ENCODE measurements around the gene WDR6.

Gene WDR6

DNA sequence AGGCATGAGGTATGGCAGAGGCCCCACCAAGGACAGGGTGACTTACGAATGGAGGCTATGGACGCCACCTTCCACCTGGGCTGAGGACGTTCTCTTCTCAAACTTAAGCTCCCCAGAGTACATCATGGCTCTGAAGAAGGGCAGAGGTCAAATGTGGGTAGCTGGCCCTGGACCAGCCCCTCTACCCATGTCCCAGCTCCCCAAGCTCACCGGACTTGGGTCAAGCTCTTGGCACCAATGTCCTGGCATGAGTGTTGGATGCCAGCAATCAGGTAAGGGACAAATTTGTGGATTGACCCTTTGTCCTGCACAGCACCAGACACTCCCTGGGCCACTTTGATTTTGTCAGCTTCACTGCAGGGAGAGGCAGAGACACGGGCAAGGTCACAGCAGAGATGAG lies 17.3 kb downstream of the WDR6 start:
- no peak for DNase-seq (ENCODE audit: low read depth)
- no peak overlapping the region for H3K4me3 ChIP-seq (ENCODE audit: control insufficient read depth, low read depth, low read length)
- TF ChIP-seq, protein P1, sequence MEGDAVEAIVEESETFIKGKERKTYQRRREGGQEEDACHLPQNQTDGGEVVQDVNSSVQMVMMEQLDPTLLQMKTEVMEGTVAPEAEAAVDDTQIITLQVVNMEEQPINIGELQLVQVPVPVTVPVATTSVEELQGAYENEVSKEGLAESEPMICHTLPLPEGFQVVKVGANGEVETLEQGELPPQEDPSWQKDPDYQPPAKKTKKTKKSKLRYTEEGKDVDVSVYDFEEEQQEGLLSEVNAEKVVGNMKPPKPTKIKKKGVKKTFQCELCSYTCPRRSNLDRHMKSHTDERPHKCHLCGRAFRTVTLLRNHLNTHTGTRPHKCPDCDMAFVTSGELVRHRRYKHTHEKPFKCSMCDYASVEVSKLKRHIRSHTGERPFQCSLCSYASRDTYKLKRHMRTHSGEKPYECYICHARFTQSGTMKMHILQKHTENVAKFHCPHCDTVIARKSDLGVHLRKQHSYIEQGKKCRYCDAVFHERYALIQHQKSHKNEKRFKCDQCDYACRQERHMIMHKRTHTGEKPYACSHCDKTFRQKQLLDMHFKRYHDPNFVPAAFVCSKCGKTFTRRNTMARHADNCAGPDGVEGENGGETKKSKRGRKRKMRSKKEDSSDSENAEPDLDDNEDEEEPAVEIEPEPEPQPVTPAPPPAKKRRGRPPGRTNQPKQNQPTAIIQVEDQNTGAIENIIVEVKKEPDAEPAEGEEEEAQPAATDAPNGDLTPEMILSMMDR (conservative IDR thresholded peaks at IDR 0.05; ENCODE audit: control insufficient read depth, insufficient read depth, low read depth, low read length) = no peak

- no peak overlapping the region for H3K4me3 ChIP-seq (ENCODE audit: control insufficient read depth, low read depth, low read length)
- no peak for DNase-seq (ENCODE audit: low read depth)
- TF ChIP-seq, protein P1 (conservative IDR thresholded peaks at IDR 0.05; ENCODE audit: control insufficient read depth, insufficient read depth, low read depth, low read length) = no peak
These were observed 18.0 kb downstream of the WDR6 start for GRCh38 chr3:49025005-49025792.

DNA sequence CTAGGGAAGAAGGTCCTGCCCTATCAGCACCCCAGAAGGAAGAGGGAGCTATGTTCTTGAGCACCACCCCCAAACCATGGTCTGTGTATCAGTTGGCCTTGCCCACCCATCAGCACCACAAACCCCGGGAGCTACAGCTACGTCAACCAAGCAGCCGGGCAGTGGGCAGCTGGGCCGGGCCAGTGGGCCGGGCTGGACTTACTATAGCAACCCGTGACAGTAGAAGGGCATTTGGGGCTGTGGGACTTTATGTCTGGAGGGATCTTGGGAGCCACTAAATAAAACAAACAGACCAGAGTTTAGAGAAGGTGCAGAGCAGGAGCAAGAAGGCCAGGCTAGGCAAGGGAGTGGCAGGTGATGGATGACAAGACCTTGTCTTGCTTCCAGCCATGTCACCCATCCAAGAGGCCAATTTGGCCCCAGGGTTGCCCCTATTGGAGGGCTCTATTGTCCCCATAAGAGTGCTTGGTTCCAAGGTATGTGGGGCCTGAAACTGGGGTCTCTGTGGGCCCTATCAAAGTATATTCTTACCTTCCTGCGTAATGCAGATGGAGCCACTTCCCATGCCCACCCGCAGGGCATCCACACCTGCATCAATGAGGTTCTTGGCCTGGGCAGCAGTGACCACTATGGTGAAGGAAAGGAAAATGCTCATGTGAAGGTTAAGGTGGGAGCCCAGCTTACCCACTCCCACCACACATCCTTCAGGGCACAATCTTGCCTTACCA lies 18.8 kb downstream of the WDR6 start:
- DNase-seq (ENCODE audit: low read depth) = no peak
- TF ChIP-seq, protein P1 (conservative IDR thresholded peaks at IDR 0.05; ENCODE audit: control insufficient read depth, insufficient read depth, low read depth, low read length) = no peak
- no peak overlapping the region for H3K4me3 ChIP-seq (ENCODE audit: control insufficient read depth, low read depth, low read length)

DNA sequence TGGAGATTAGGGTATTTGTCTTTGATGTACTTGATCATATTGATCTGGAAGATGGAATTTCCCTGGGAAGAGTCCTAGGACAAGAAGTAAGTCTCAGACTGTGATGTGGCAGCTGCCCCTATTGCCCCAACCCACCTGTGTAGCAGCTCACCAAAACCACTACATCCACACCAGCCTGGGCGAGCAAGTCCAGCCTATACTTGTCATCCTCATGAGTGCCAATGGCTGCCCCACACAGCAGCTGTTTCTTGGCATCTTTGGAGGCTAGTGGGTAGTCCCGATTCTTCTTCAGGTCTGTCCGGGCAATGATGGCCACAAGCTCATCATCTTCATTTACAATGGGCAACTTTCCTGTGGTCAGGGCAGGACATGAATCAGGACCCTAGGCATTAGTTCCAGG lies 19.3 kb downstream of the WDR6 start:
- TF ChIP-seq, protein P1 (conservative IDR thresholded peaks at IDR 0.05; ENCODE audit: control insufficient read depth, insufficient read depth, low read depth, low read length) = no peak
- DNase-seq (ENCODE audit: low read depth) = no peak
- no peak overlapping the region for H3K4me3 ChIP-seq (ENCODE audit: control insufficient read depth, low read depth, low read length)

- DNase-seq (ENCODE audit: low read depth) = no peak
- TF ChIP-seq, protein P1 (conservative IDR thresholded peaks at IDR 0.05; ENCODE audit: control insufficient read depth, insufficient read depth, low read depth, low read length) = no peak
- no peak overlapping the region for H3K4me3 ChIP-seq (ENCODE audit: control insufficient read depth, low read depth, low read length)
These were observed 20.4 kb downstream of the WDR6 start for GRCh38 chr3:49027634-49028033.

DNA sequence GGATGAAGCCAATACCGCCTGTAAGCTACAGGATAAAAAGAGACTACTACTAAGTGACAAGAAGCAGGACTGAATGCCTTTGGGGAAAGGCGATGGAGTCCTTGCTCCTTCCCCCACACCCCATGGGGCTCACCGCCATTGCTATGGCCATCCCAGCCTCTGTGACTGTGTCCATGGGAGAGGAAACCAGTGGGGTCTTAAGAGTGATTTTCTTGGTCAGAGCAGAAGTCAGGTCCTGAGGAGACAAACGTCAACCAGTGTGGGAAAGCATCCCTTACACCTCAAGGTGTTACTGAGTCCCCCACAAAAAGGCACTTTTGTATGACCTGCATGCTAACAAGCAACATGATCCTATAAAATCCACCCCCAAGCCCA lies 21.1 kb downstream of the WDR6 start:
- TF ChIP-seq, protein P1 (conservative IDR thresholded peaks at IDR 0.05; ENCODE audit: control insufficient read depth, insufficient read depth, low read depth, low read length) = no peak
- H3K4me3 ChIP-seq (ENCODE audit: control insufficient read depth, low read depth, low read length) = peak overlapping the region; percentile 93
- DNase-seq (ENCODE audit: low read depth) = no peak

Measured in fibroblast of mammary gland (primary cell).